ENCODE measurements around the gene FBLN1. TPM values are rescaled to one million over a fixed set of nuclear protein-coding genes. Genes with fewer than 3 reads are reported as not detected.

Gene FBLN1
- polyA plus RNA-seq, 3 donors = 0.03 to 0.17 TPM; not detected in 1

DNA sequence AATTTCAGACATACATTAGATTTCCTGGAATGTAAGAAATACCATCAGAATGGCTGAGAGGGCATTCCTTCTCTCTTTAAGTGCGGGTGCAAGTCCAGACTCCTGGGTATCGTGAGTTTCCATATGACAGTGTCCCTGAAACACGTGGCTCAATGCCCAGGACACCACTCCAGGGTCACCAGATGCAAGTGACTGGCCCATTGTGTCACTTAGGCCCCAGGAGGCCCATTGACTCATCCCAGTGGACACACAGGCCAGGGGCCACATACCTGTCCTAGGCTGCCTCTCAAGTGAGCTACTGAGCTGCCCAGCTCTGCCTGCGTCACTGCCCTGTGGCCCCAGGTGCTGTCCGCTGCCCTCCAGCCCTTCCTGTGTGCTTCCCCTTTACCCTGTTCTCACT lies 18.5 kb downstream of the FBLN1 start:
- TF ChIP-seq, protein P1, sequence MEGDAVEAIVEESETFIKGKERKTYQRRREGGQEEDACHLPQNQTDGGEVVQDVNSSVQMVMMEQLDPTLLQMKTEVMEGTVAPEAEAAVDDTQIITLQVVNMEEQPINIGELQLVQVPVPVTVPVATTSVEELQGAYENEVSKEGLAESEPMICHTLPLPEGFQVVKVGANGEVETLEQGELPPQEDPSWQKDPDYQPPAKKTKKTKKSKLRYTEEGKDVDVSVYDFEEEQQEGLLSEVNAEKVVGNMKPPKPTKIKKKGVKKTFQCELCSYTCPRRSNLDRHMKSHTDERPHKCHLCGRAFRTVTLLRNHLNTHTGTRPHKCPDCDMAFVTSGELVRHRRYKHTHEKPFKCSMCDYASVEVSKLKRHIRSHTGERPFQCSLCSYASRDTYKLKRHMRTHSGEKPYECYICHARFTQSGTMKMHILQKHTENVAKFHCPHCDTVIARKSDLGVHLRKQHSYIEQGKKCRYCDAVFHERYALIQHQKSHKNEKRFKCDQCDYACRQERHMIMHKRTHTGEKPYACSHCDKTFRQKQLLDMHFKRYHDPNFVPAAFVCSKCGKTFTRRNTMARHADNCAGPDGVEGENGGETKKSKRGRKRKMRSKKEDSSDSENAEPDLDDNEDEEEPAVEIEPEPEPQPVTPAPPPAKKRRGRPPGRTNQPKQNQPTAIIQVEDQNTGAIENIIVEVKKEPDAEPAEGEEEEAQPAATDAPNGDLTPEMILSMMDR (IDR thresholded peaks at IDR 0.05) = no peak
- no peaks in the 10 kb centered on the region for H3K4me1 Mint-ChIP-seq
- Histone ChIP-seq H3K4me3 (replicated peaks in 1 of 3; ENCODE audit: low read depth in 2 of 3, low read length in 3 of 3) (no peak overlapping the region), H4K20me1 (ENCODE audit: insufficient read depth, low read length) (no peaks in the 10 kb centered on the region), H3K27ac (ENCODE audit: low read depth in 1 of 2, low read length in 2 of 2) (no peak overlapping the region), H3K9me3 (replicated peaks in 1 of 2; ENCODE audit: control insufficient read depth in 1 of 2, insufficient read depth in 1 of 2, low read length in 2 of 2) (no peaks in the 10 kb centered on the region), H3K27me3 (ENCODE audit: control insufficient read depth in 2 of 2, insufficient read depth in 2 of 2, low read length in 2 of 2) (no peaks in the 10 kb centered on the region), H2AFZ (ENCODE audit: insufficient read depth, low read depth, low read length, poor library complexity, severe bottlenecking) (no peak overlapping the region), H3K9ac (ENCODE audit: insufficient read depth, low read length, poor library complexity, severe bottlenecking) (no peak overlapping the region), H3K4me2 (replicated peaks; ENCODE audit: extremely low read depth, low read length, poor library complexity, severe bottlenecking) (no peak overlapping the region), H3K36me3 (replicated peaks in 1 of 2; ENCODE audit: control insufficient read depth in 1 of 2, insufficient read depth in 2 of 2, low read length in 2 of 2) (no peaks in the 10 kb centered on the region), H3K4me1 (ENCODE audit: control insufficient read depth in 1 of 2, insufficient read depth in 2 of 2, low read length in 2 of 2) (no peaks in the 10 kb centered on the region), H3K79me2 (ENCODE audit: insufficient read depth, low read length) (no peaks in the 10 kb centered on the region)
- H3K36me3 Mint-ChIP-seq = no peaks in the 10 kb centered on the region
- H3K27ac Mint-ChIP-seq = no peak overlapping the region
- no peak overlapping the region for H3K4me3 Mint-ChIP-seq
- DNase-seq = no peak
- intact Hi-C loops (cut with micrococcal nuclease) = no loop called here
- WGBS (ENCODE audit: insufficient coverage) = 94% methylated on average over 5 of the region's 5 CpGs
- no peaks in the 10 kb centered on the region for H3K9me3 Mint-ChIP-seq
- H3K27me3 Mint-ChIP-seq (ENCODE audit: low read depth in 3 of 3) = peaks cover 5 to 9% (median 5%) of the 10 kb centered on the region in 3 donors

GRCh38 chr22:45522462-45522861 lies 19.8 kb downstream of the FBLN1 start:
- no peak for DNase-seq
- no peak overlapping the region for H3K27ac Mint-ChIP-seq
- Histone ChIP-seq H3K27ac (ENCODE audit: low read depth in 1 of 2, low read length in 2 of 2) (no peak overlapping the region), H3K36me3 (replicated peaks in 1 of 2; ENCODE audit: control insufficient read depth in 1 of 2, insufficient read depth in 2 of 2, low read length in 2 of 2) (no peaks in the 10 kb centered on the region), H3K4me1 (ENCODE audit: control insufficient read depth in 1 of 2, insufficient read depth in 2 of 2, low read length in 2 of 2) (no peaks in the 10 kb centered on the region), H4K20me1 (ENCODE audit: insufficient read depth, low read length) (no peaks in the 10 kb centered on the region), H3K9ac (ENCODE audit: insufficient read depth, low read length, poor library complexity, severe bottlenecking) (no peak overlapping the region), H3K79me2 (ENCODE audit: insufficient read depth, low read length) (no peaks in the 10 kb centered on the region), H3K4me2 (replicated peaks; ENCODE audit: extremely low read depth, low read length, poor library complexity, severe bottlenecking) (no peak overlapping the region), H3K27me3 (ENCODE audit: control insufficient read depth in 2 of 2, insufficient read depth in 2 of 2, low read length in 2 of 2) (no peaks in the 10 kb centered on the region), H3K4me3 (replicated peaks in 1 of 3; ENCODE audit: low read depth in 2 of 3, low read length in 3 of 3) (no peak overlapping the region), H2AFZ (ENCODE audit: insufficient read depth, low read depth, low read length, poor library complexity, severe bottlenecking) (no peak overlapping the region), H3K9me3 (replicated peaks in 1 of 2; ENCODE audit: control insufficient read depth in 1 of 2, insufficient read depth in 1 of 2, low read length in 2 of 2) (no peaks in the 10 kb centered on the region)
- H3K4me3 Mint-ChIP-seq = no peak overlapping the region
- no peaks in the 10 kb centered on the region for H3K4me1 Mint-ChIP-seq
- TF ChIP-seq, protein P1 (IDR thresholded peaks at IDR 0.05) = no peak
- no peaks in the 10 kb centered on the region for H3K9me3 Mint-ChIP-seq
- H3K36me3 Mint-ChIP-seq = no peaks in the 10 kb centered on the region
- intact Hi-C loops (cut with micrococcal nuclease) = no loop called here
- 100% methylated on average over 2 of the region's 5 CpGs for WGBS (ENCODE audit: insufficient coverage)
- peaks cover 5 to 7% (median 5%) of the 10 kb centered on the region in 3 donors for H3K27me3 Mint-ChIP-seq (ENCODE audit: low read depth in 3 of 3)

Data from CD14-positive monocyte (primary cell).